ENCODE data around the gene SH3TC2.

DNA sequence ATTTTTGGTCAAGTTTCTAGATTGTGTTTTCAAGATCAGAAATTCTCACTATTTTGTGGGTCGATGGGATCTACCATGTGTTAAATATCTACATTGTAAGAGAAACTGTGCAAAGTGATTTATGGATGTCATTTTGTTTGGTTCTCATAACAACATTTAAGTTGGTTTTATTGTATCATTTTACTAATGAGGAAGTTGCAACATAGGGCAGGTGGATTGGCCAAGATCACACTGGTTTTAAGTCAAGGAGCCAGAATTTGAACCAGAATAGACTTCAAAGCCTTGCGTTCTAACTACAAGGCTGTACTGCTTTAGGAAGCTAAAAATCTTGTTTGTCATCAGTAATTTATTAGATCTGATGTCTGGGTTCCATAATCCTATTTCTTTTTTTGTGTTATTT is 23.4 kb downstream of the SH3TC2 start:
- TF ChIP-seq CTCF (conservative IDR thresholded peaks at IDR 0.05): no peak
- TF ChIP-seq ZFX (IDR thresholded peaks at IDR 0.05): no peak

Measured in C4-2B (cell line).